Keratinocyte (primary cell): Measurements from ENCODE around the gene ISG20L2. TPM values are rescaled to one million over a fixed set of nuclear protein-coding genes. Genes with fewer than 3 reads are reported as not detected.

Source experiments
- DNase-seq: peaks from one replicate; pipeline ENCODE4 v3.0.0-alpha.2; 2011; ENCODE audit warnings: low read depth, missing footprints, low spot score
- FAIRE-seq: peaks from 2 replicates; lab custom pipeline; 2011; peaks lifted over from hg19 to GRCh38; lab: Jason Lieb, UNC
- H2AFZ ChIP-seq: 2 replicates; pipeline ENCODE4 v1.6.0; 2012; ENCODE audit warnings: low read length, control low read depth, inconsistent platforms; ENCODE audit not compliant: control insufficient read depth
- H3K27ac ChIP-seq: 2 replicates; pipeline ENCODE4 v1.5.1; 2011; ENCODE audit warnings: low read length; ENCODE audit not compliant: control insufficient read depth, insufficient read depth
- H3K27me3 ChIP-seq: 3 replicates; pipeline ENCODE4 v1.6.0; 2011; ENCODE audit warnings: low read length; ENCODE audit not compliant: control insufficient read depth, insufficient read depth; ENCODE audit errors: extremely low read depth
- H3K36me3 ChIP-seq, 2 experiments: 2 replicates in 1 of 2; 3 replicates in 1 of 2; pipeline ENCODE4 v1.5.1; 2011; ENCODE audit warnings: low read length in 2 of 2, mild to moderate bottlenecking in 1 of 2; ENCODE audit not compliant: control insufficient read depth in 2 of 2, insufficient read depth in 2 of 2; ENCODE audit errors: extremely low read depth in 1 of 2
- H3K4me1 ChIP-seq: 3 replicates; pipeline ENCODE4 v1.5.1; 2011; ENCODE audit warnings: low read length; ENCODE audit not compliant: control insufficient read depth, insufficient read depth; ENCODE audit errors: extremely low read depth
- H3K4me2 ChIP-seq: 3 replicates; pipeline ENCODE4 v1.6.0; 2011; ENCODE audit warnings: low read depth, low read length; ENCODE audit not compliant: control insufficient read depth, insufficient read depth; ENCODE audit errors: extremely low read depth
- H3K4me3 ChIP-seq, 3 experiments: fragments of 200-600 bp in 1 of 3; sonication (generic) in 1 of 3; 2 replicates in 2 of 3; 3 replicates in 1 of 3; pipeline ENCODE4 v1.5.1; 2011 to 2016; ENCODE audit warnings: low read length in 3 of 3, mild to moderate bottlenecking in 3 of 3, control low read depth in 2 of 3, inconsistent platforms in 1 of 3, low read depth in 1 of 3, mixed read lengths in 1 of 3, mixed run types in 1 of 3, moderate library complexity in 1 of 3; ENCODE audit not compliant: control insufficient read depth in 2 of 3, insufficient read depth in 2 of 3; ENCODE audit errors: extremely low read depth in 1 of 3
- H3K79me2 ChIP-seq: 2 replicates; pipeline ENCODE4 v1.6.0; 2012; ENCODE audit warnings: low read length; ENCODE audit not compliant: control insufficient read depth, insufficient read depth
- H3K9ac ChIP-seq: 3 replicates; pipeline ENCODE4 v1.6.0; 2011; ENCODE audit warnings: low read length; ENCODE audit not compliant: control insufficient read depth, insufficient read depth; ENCODE audit errors: extremely low read depth
- H3K9me1 ChIP-seq: 3 replicates; pipeline ENCODE4 v1.6.0; 2011; ENCODE audit warnings: low read length; ENCODE audit not compliant: control insufficient read depth, insufficient read depth; ENCODE audit errors: extremely low read depth
- H3K9me3 ChIP-seq: 2 replicates; pipeline ENCODE4 v1.5.1; 2012; ENCODE audit warnings: low read depth, low read length; ENCODE audit not compliant: control insufficient read depth
- H4K20me1 ChIP-seq: 3 replicates; pipeline ENCODE4 v1.6.0; 2011; ENCODE audit warnings: low read length; ENCODE audit not compliant: control insufficient read depth, insufficient read depth; ENCODE audit errors: extremely low read depth
- EZH2 ChIP-seq: IDR thresholded peaks from one replicate; pipeline ENCODE4 v1.6.1; 2012; ENCODE audit warnings: inconsistent platforms, mild to moderate bottlenecking, low read length, moderate library complexity
- dilution Hi-C: fragments of 300-500 bp; cut with MboI; formaldehyde crosslinking; loops from one replicate; pipeline ENCODE4 v1.7.0; 2020; ENCODE audit warnings: low sequenced_read_pairs; ENCODE audit not compliant: extremely low pct_ligation_motif_present
- polyA plus RNA-seq, 5 experiments: library from polyadenylated mRNA; depleted of rRNA in 3 of 5; stranded (reverse) in 3 of 5; stranded (forward) in 1 of 5; unstranded in 1 of 5; fragments of >200 nt; gene quantifications; 1 replicate in 1 of 5; 2 replicates in 3 of 5; 3 replicates in 1 of 5; pipeline versions ENCODE4 v1.2.1 to v1.2.3, GENCODE V29; 2011 to 2012; ENCODE audit warnings: missing spikeins in 2 of 5, low read depth in 1 of 5, low replicate concordance in 1 of 5
- TF ChIP-seq, protein P1 (sequence below), 3 experiments: IDR thresholded peaks in 1 of 3; conservative IDR thresholded peaks in 1 of 3; optimal IDR thresholded peaks in 1 of 3; 2 replicates in 2 of 3; 3 replicates in 1 of 3; pipeline versions ENCODE3 to v1.5.1; 2011; ENCODE audit warnings: low read length in 3 of 3, mild to moderate bottlenecking in 3 of 3, moderate library complexity in 2 of 3, control low read depth in 1 of 3, inconsistent platforms in 1 of 3; ENCODE audit not compliant: insufficient read depth in 2 of 3; ENCODE audit errors: extremely low read depth in 1 of 3

The ISG20L2 gene
- polyA plus RNA-seq, 1 donor (not counting 4 experiments of a cell fraction or from before 2014, with no cell fraction given), result 48.6 TPM

DNA sequence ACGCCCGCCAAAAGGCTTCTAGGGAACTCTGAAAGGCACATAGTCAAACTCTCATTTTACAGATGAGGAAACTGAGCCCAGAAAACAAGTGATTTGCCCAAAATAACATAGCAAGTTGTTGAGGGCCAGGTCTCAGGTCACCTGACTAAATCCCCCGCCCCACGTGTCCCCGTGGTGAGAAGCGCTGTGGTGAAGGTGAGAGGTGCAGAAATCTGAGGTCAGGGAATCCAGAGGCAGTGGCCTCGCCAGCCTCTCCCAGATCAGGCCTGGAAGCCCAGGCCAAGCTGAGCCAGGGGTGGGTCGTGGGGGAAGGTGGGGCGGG, 17.8 kb upstream of the ISG20L2 start:
- TF ChIP-seq, protein P1, sequence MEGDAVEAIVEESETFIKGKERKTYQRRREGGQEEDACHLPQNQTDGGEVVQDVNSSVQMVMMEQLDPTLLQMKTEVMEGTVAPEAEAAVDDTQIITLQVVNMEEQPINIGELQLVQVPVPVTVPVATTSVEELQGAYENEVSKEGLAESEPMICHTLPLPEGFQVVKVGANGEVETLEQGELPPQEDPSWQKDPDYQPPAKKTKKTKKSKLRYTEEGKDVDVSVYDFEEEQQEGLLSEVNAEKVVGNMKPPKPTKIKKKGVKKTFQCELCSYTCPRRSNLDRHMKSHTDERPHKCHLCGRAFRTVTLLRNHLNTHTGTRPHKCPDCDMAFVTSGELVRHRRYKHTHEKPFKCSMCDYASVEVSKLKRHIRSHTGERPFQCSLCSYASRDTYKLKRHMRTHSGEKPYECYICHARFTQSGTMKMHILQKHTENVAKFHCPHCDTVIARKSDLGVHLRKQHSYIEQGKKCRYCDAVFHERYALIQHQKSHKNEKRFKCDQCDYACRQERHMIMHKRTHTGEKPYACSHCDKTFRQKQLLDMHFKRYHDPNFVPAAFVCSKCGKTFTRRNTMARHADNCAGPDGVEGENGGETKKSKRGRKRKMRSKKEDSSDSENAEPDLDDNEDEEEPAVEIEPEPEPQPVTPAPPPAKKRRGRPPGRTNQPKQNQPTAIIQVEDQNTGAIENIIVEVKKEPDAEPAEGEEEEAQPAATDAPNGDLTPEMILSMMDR (optimal IDR thresholded peaks at IDR 0.05 in 1 of 3, IDR thresholded peaks at IDR 0.05 in 1 of 3, conservative IDR thresholded peaks at IDR 0.05 in 1 of 3; ENCODE audit: extremely low read depth in 1 of 3, insufficient read depth in 2 of 3, low read length in 3 of 3), result no peak
- no peak for TF ChIP-seq EZH2
- Histone ChIP-seq H3K27ac (peak overlapping the region; percentile 98), H3K79me2 (peaks cover 71% of the 10 kb centered on the region), H4K20me1 (no peaks in the 10 kb centered on the region), H3K9me3 (no peaks in the 10 kb centered on the region), H3K9me1 (no peaks in the 10 kb centered on the region), H3K4me2 (peak overlapping the region; percentile 89), H3K27me3 (no peaks in the 10 kb centered on the region), H3K4me3 (peak overlapping the region; percentile 41 to 61 (median 47)), H3K36me3 (peaks cover 28% of the 10 kb centered on the region in 2 experiments), H3K4me1 (peaks cover 44% of the 10 kb centered on the region), H3K9ac (peak overlapping the region; percentile 100), H2AFZ (no peak overlapping the region)
- DNase-seq (no peak), FAIRE-seq (no peak)
- dilution Hi-C loops, result no loop called here

GRCh38 chr1:156745881-156746280, 17.3 kb upstream of the ISG20L2 start:
- TF ChIP-seq, protein P1 (optimal IDR thresholded peaks at IDR 0.05 in 1 of 3, IDR thresholded peaks at IDR 0.05 in 1 of 3, conservative IDR thresholded peaks at IDR 0.05 in 1 of 3; ENCODE audit: extremely low read depth in 1 of 3, insufficient read depth in 2 of 3, low read length in 3 of 3), result no peak
- TF ChIP-seq EZH2, result no peak
- Histone ChIP-seq H3K36me3 (peaks cover 28% of the 10 kb centered on the region in 2 experiments), H3K27me3 (no peaks in the 10 kb centered on the region), H3K4me1 (peaks cover 46% of the 10 kb centered on the region), H3K27ac (peak overlapping the region; percentile 98), H4K20me1 (no peaks in the 10 kb centered on the region), H2AFZ (no peak overlapping the region), H3K9me1 (no peaks in the 10 kb centered on the region), H3K79me2 (peaks cover 66% of the 10 kb centered on the region), H3K4me2 (peak overlapping the region; percentile 89), H3K9me3 (no peaks in the 10 kb centered on the region), H3K4me3 (peak overlapping the region in 2 of 3 experiments; percentile 47 to 61), H3K9ac (peak overlapping the region; percentile 100)
- DNase-seq, result no peak
- dilution Hi-C loops, result no loop called here
- no peak for FAIRE-seq
